Gastroesophageal sphincter (tissue), 3 donors: ENCODE results near the gene ENO3.

Experiments used
- POLR2A ChIP-seq, 2 donors: fragments of 450-650 bp; IDR thresholded peaks; one replicate each; pipeline ENCODE4 v1.6.1; 2017; ENCODE audit warnings: antibody characterized with exemption in 2 of 2, mild to moderate bottlenecking in 2 of 2, moderate library complexity in 1 of 2
- TF ChIP-seq, protein P1 (sequence below), 4 experiments: fragments of 200-600 bp in 2 of 4; fragments of 450-650 bp in 2 of 4; sonication (generic) in 1 of 4; IDR thresholded peaks; one replicate each; pipeline ENCODE4 v1.5.1; 2017 to 2019; ENCODE audit warnings: antibody characterized with exemption in 4 of 4, mild to moderate bottlenecking in 2 of 4, moderate library complexity in 2 of 4

DNA sequence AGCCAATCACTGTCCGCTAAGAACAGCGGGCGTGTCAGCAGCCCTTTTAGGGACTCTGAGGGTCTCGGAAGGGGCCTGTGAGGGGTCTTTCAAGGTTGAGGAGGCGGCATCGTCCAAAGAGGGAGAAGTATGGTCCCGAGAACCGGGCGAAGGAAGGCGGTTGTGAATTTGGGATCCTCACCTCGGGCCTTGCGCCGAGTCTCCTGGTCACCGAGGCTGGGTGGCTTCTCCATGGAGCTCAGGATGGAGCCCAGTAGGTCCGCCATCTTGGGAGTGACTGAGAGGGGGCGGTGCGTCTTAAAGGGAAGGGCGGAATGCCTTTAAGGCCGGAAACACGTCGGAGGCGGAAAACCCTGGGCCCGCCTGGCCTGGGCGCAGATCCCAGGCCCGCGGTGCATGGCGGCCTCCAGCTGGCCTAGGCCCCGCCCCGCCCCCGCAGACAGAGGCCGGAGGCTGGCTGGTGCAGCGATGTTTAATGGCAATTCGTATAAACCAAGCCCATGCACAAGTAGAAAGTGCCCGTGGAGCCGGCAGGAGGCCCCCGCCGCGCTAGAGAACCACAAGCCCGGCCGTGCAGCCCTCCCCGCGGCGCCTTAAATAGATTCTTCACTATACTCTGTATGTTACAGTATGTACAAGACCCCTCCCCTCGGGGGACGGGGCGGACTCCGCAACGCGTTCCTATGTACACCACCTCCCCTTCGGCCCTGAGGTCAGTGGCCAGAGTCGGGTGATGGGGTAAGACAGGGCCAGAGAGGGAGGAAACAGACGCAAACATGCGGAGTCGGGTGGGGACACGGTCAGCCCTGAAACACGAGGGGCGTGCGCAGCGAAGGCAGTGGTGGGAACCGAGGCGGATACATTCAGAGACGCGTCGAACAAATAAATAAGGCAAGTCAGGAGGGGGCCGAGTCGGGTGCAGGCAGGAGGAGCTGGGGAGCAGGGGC, 16.9 kb downstream of the ENO3 start, which contains the start of gene SPAG7:
- TF ChIP-seq, protein P1, sequence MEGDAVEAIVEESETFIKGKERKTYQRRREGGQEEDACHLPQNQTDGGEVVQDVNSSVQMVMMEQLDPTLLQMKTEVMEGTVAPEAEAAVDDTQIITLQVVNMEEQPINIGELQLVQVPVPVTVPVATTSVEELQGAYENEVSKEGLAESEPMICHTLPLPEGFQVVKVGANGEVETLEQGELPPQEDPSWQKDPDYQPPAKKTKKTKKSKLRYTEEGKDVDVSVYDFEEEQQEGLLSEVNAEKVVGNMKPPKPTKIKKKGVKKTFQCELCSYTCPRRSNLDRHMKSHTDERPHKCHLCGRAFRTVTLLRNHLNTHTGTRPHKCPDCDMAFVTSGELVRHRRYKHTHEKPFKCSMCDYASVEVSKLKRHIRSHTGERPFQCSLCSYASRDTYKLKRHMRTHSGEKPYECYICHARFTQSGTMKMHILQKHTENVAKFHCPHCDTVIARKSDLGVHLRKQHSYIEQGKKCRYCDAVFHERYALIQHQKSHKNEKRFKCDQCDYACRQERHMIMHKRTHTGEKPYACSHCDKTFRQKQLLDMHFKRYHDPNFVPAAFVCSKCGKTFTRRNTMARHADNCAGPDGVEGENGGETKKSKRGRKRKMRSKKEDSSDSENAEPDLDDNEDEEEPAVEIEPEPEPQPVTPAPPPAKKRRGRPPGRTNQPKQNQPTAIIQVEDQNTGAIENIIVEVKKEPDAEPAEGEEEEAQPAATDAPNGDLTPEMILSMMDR (IDR thresholded peaks at IDR 0.05) = peak in 3 of 4 experiments; percentile 26 to 43 (median 41)
- peak; percentile 48 to 62 for TF ChIP-seq POLR2A (IDR thresholded peaks at IDR 0.05)
